PFSK-1 (cell line): ENCODE data around the gene BTBD19.

Experiments used
- POLR2AphosphoS5 ChIP-seq: IDR thresholded peaks from 2 replicates; pipeline ENCODE4 v1.6.1; 2012; ENCODE audit warnings: low read depth, mild to moderate bottlenecking, control low read depth, low read length, moderate library complexity
- TAF1 ChIP-seq: IDR thresholded peaks from 2 replicates; pipeline ENCODE4 v1.6.1; 2012; ENCODE audit warnings: low read length, control low read depth, borderline replicate concordance; ENCODE audit not compliant: insufficient read depth

DNA sequence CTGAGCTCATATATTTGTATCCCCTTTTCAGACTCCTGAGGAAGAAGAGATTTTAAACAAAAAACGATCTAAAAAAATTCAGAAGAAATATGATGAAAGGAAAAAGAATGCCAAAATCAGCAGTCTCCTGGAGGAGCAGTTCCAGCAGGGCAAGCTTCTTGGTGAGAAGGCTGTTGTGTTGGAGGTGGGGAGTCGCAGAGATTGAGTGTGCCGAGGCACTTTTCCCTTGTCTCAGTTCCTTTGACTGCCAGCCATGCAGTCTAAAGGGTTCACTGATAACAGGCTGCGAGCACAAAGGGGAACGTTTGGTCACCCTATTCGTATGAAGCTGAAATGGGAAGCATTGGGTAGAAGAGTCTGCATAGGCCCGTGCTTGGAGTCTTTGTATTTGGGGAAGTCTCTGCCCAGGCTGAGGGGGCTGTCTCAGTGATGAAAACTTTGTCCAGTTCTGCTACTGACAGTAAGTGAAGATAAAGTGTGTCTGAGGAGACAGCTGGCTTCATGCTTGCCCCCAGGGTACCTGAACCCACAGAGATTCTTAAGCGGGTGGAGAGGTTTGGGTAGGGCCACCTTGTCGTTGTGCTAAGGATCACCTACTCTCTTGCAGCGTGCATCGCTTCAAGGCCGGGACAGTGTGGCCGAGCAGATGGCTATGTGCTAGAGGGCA is 30.2 kb upstream of the BTBD19 start:
- TF ChIP-seq TAF1 (no peak), POLR2AphosphoS5 (no peak)
